Panc1 (cell line): ENCODE results near the gene SLC22A6. TPM values are rescaled to one million over a fixed set of nuclear protein-coding genes. Genes with fewer than 3 reads are reported as not detected.

Source experiments
- ATAC-seq: fragments of 200-7000 bp; cut with Tn5 transposase; 2 replicates; pipeline ENCODE4 v1.9.1; 2020; ENCODE audit warnings: mild to moderate bottlenecking, moderate library complexity
- BruUV-seq: library from RNA; stranded (reverse); fragments of 400-500 nt; replicated peaks from 2 replicates; lab custom pipeline; 2021; lab: Mats Ljungman, UMichigan
- CTCF ChIA-PET: fragments of 300-600 bp; sonication (Branson Sonifier 250); formaldehyde crosslinking; loops from one replicate; lab custom pipeline; 2022; ENCODE audit warnings: antibody characterized with exemption; lab: Charles Lee
- POLR2A ChIA-PET: fragments of 300-600 bp; sonication (Branson Sonifier 250); formaldehyde crosslinking; loops from one replicate; lab custom pipeline; 2022; ENCODE audit warnings: antibody characterized with exemption; lab: Charles Lee
- DNase-seq: peaks from one replicate; pipeline ENCODE4 v3.0.0-alpha.2; 2010; ENCODE audit warnings: low read depth, low spot score
- H3K27ac ChIP-seq: 2 replicates; pipeline ENCODE4 v1.5.1; 2011; ENCODE audit warnings: mild to moderate bottlenecking, low read length, inconsistent platforms
- H3K27me3 ChIP-seq: fragments of 200-500 bp; sonication (Bioruptor generic); 2 replicates; pipeline ENCODE4 v1.6.0; 2014; ENCODE audit warnings: low read length, inconsistent platforms; ENCODE audit not compliant: control insufficient read depth, insufficient read depth
- H3K36me3 ChIP-seq: fragments of 200-500 bp; sonication (Bioruptor generic); 2 replicates; pipeline ENCODE4 v1.5.1; 2014; ENCODE audit warnings: inconsistent platforms, mild to moderate bottlenecking, low read length, moderate library complexity; ENCODE audit not compliant: control insufficient read depth, insufficient read depth
- H3K4me1 ChIP-seq: 2 replicates; pipeline ENCODE4 v1.5.1; 2011; ENCODE audit warnings: inconsistent platforms, mild to moderate bottlenecking, low read length, moderate library complexity; ENCODE audit not compliant: control insufficient read depth, insufficient read depth
- H3K4me3 ChIP-seq, 2 experiments: 2 replicates each; pipeline ENCODE4 v1.5.1; 2011 to 2012; ENCODE audit warnings: low read depth in 2 of 2, low read length in 2 of 2, mild to moderate bottlenecking in 2 of 2, inconsistent platforms in 1 of 2, moderate library complexity in 1 of 2
- H3K9me3 ChIP-seq: fragments of 200-500 bp; sonication (Bioruptor generic); 2 replicates; pipeline ENCODE4 v1.5.1; 2014; ENCODE audit warnings: low read depth, mild to moderate bottlenecking, inconsistent platforms, low read length, moderate library complexity; ENCODE audit not compliant: control insufficient read depth, insufficient read depth
- CTCF ChIP-seq: fragments of 450-650 bp; IDR thresholded peaks from 2 replicates; pipeline ENCODE4 v1.5.1; 2017; ENCODE audit warnings: mild to moderate bottlenecking
- POLR2AphosphoS5 ChIP-seq: IDR thresholded peaks from 2 replicates; pipeline ENCODE4 v1.6.1; 2012; ENCODE audit warnings: mild to moderate bottlenecking, low read depth, low read length, moderate library complexity
- REST ChIP-seq, 2 experiments: IDR thresholded peaks; 2 replicates each; pipeline ENCODE4 v1.6.1; 2011 to 2012; ENCODE audit warnings: low read depth in 2 of 2, control low read depth in 1 of 2, low read length in 1 of 2, mild to moderate bottlenecking in 1 of 2, moderate library complexity in 1 of 2; ENCODE audit not compliant: insufficient read depth in 1 of 2
- SIN3A ChIP-seq: IDR thresholded peaks from 2 replicates; pipeline ENCODE4 v1.6.1; 2012; ENCODE audit warnings: low read depth, mild to moderate bottlenecking, low read length, moderate library complexity, borderline replicate concordance; ENCODE audit not compliant: insufficient read depth
- TCF7L2 ChIP-seq: IDR thresholded peaks from 2 replicates; pipeline ENCODE4 v1.6.1; 2011; ENCODE audit warnings: mild to moderate bottlenecking, low read depth, low read length, inconsistent platforms
- in situ Hi-C: cut with HindIII; loops from 2 replicates; pipeline ENCODE4 v1.10.0; 2016; ENCODE audit warnings: low sequenced_read_pairs, low pct_unique_long_range_greater_than_20kb
- intact Hi-C: fragments of 100-400 bp; cut with micrococcal nuclease; formaldehyde crosslinking; loops from one replicate; pipeline ENCODE4 v1.10.0; 2022; ENCODE audit not compliant: unreplicated experiment
- total RNA-seq: library from RNA; stranded (reverse); gene quantifications from one replicate; pipeline ENCODE4 v1.2.1, GENCODE V29; 2021; ENCODE audit not compliant: unreplicated experiment

Gene SLC22A6
- total RNA-seq, 1 experiment from 2014 or later, result not detected

- intact Hi-C loops, result no loop called here
- CTCF ChIA-PET, result no interaction called here
- H3K4me1 ChIP-seq, result no peaks in the 10 kb centered on the region
- POLR2A ChIA-PET, result no interaction called here
- ATAC-seq (no peak), DNase-seq (no peak)
- no peak overlapping the region for H3K4me3 ChIP-seq
- no peaks in the 10 kb centered on the region for H3K27me3 ChIP-seq
- no TSS peak for BruUV-seq
- no peak overlapping the region for H3K27ac ChIP-seq
- in situ Hi-C loops, result no loop called here
- TF ChIP-seq CTCF (no peak), SIN3A (no peak), REST (IDR thresholded peaks at IDR 0.05; ENCODE audit: insufficient read depth in 1 of 2, low read depth in 2 of 2, low read length in 1 of 2) (no peak), TCF7L2 (no peak), POLR2AphosphoS5 (no peak)
- no peaks in the 10 kb centered on the region for H3K36me3 ChIP-seq
- H3K9me3 ChIP-seq, result no peaks in the 10 kb centered on the region
Observed at GRCh38 chr11:63001456-63001855, 16.7 kb upstream of the SLC22A6 start.

DNA sequence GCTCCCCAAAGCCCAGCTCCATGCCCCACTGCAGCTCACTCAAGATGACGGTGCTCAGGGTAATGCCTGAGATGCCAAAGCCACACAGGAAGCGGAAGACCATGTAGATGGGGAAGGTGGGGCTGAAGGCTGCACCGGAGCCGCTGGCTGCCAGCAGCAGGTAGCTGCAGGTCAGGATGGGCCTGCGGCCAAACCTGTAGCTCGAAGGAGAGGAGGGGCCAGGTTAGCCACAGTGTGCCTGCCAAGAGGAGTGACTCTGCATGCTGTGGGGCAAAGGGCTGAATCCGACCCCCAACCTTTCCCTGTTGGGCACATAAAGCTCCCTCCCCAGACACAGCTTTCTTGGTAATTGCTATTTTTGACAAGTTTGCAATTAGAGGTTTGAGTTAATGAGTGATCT is 14.9 kb upstream of the SLC22A6 start:
- ATAC-seq (no peak), DNase-seq (no peak)
- CTCF ChIA-PET, result interaction anchor here (0.7 to 1.3 kb wide), 2 partner anchors 23 to 93 kb away, joined by 3 to 6 read pairs; no protein-coding TSS in a partner anchor
- POLR2A ChIA-PET, result no interaction called here
- no TSS peak for BruUV-seq
- Histone ChIP-seq H3K36me3 (no peaks in the 10 kb centered on the region), H3K4me1 (no peaks in the 10 kb centered on the region), H3K4me3 (no peak overlapping the region), H3K27me3 (no peaks in the 10 kb centered on the region), H3K9me3 (no peaks in the 10 kb centered on the region), H3K27ac (no peak overlapping the region)
- in situ Hi-C loops, result no loop called here
- TF ChIP-seq REST (IDR thresholded peaks at IDR 0.05; ENCODE audit: insufficient read depth in 1 of 2, low read depth in 2 of 2, low read length in 1 of 2), result no peak
- TF ChIP-seq CTCF, result no peak
- no peak for TF ChIP-seq TCF7L2
- intact Hi-C loops, result no loop called here
